HG03354 (cell line): Measurements from ENCODE around the gene TRIM26.
A peak's percentile ranks its signal among the peaks of the same experiment; 100 is the strongest.
"Not testable (repeated sequence)": the region's sequence is repeated elsewhere in the genome, so short reads cannot be mapped to it uniquely, and the experiment has no call there.

Experiments used
- ATAC-seq: cut with Tn5 transposase; IDR thresholded peaks from one replicate; pipeline ENCODE4 v1.9.1; 2021; ENCODE audit warnings: mild to moderate bottlenecking; ENCODE audit not compliant: unreplicated experiment, poor library complexity, severe bottlenecking

The TRIM26 gene

DNA sequence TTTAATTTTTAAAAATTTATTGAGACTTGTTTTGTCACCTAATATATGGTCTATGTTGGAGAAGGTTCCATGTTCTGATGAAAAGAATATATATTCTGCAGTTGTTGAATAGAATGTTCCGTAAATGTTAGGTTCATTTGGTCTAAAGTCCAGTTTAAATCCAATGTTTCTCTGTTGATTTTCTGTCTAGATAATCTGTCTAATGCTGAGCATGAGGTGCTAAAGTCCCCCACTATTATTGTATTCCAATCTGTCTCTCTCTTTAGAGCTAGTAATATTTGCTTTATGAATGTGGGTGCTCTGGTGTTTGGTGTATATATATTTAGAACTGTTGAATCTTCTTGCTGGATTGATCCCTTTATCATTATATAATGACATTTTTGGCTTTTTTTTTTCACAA is 34.4 kb downstream of the TRIM26 start:
- ATAC-seq: no peak

DNA sequence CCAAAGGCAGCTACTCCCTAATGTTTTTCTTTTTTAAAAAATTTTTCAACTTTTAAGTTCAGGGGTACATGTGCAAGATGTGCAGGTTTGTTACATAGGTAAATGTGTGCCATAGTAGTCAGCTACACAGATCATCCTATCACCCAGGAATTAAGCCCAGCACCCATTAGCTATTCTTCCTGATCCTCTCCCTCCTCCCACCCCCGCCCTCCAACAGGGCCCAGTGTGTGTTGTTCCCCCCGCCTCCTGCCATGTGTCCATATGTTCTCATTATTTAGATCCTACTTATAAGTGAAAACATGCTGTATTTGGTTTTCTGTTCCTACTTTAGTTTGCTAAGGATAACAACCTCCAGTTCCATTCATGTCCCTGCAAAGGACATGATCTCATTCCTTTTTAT is 37.4 kb downstream of the TRIM26 start:
- ATAC-seq: no peak

DNA sequence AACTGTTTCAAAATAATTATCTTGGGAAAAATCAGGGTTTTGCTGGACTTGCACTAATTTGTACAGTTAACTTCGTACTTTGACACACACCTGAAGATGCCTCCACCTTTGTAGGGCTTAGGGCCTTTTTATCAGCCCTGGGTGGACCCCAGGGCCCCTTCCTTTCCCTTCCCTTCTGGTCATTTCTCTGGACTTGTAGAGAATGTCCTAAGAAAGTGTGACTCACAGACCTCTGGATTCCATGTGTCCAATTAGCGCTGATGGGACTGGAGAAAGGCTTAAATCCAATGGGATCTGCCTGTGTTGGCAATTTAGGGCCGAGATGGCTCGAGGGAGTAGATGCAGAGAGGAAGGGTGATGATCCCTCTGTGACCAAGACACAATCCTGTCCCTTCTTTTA is 40.5 kb downstream of the TRIM26 start:
- no peak for ATAC-seq

DNA sequence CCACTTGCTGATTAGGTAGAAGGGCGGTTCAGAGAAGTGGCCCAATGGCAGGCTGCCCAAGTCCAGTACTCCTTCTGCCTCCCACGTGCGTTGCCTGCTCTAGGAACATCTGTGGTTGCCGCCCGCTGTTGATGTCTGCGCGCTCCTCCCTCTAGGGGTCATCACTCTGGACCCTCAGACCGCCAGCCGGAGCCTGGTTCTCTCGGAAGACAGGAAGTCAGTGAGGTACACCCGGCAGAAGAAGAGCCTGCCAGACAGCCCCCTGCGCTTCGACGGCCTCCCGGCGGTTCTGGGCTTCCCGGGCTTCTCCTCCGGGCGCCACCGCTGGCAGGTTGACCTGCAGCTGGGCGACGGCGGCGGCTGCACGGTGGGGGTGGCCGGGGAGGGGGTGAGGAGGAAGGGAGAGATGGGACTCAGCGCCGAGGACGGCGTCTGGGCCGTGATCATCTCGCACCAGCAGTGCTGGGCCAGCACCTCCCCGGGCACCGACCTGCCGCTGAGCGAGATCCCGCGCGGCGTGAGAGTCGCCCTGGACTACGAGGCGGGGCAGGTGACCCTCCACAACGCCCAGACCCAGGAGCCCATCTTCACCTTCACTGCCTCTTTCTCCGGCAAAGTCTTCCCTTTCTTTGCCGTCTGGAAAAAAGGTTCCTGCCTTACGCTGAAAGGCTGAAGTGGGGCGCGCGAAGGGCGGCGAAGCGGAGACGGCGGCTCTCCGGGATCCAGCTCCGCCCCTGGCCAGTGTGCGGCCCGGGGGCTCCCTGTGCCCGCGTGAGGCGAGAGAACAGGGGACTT is 41.3 kb downstream of the TRIM26 start:
- ATAC-seq: no peak

GRCh38 chr6:30169658-30170614 is 43.3 kb downstream of the TRIM26 start:
- ATAC-seq: peak; percentile 59

DNA sequence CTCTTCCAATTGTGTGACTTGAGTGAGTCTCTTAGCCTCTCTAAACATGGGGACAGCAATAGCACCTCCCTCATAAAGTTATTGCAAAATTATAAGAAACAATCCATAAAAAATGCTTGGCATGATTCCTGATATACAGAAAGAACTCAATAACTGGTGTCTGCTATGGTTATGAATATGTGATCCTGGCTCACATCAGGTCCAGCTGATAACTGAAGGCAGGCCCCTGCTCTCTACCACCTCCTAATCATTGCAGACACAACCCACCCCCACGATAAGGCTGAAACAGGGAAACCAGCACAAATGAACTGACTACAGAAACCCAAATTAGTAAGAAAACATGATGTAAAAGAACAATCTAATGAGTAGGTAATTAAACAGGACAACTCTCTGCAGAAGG is 44.5 kb downstream of the TRIM26 start:
- no peak for ATAC-seq

DNA sequence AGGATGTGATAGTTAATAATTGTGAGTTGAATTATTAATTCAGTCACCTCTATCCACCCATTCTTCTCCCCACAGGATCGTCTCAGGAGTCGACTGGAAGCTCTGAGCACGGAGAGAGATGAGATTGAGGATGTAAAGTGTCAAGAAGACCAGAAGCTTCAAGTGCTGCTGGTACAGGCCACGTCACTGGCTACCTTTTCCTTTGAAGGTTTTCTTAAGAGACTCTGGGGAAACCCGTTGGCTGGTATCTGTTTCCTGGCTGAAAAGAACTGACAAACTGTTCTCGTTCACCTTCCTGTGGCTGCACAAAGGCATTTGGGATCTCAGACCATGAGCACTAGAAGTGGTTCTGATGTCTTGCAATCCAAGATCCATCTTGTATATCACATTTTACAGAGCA is 46.1 kb downstream of the TRIM26 start:
- no peak for ATAC-seq

- not testable (repeated sequence) for ATAC-seq
These were observed 48.0 kb downstream of the TRIM26 start for GRCh38 chr6:30165238-30165637.

- no peak for ATAC-seq
These were observed 48.5 kb downstream of the TRIM26 start for GRCh38 chr6:30164714-30165113.

- ATAC-seq: no peak
These were observed 49.1 kb downstream of the TRIM26 start for GRCh38 chr6:30163918-30164654.

GRCh38 chr6:30163090-30163917 is 49.9 kb downstream of the TRIM26 start, which contains the start of gene TRIM15:
Gene TRIM15, plus strand, starts transcription at chr6:30163546. Its CDS starts 139 bp downstream, at chr6:30163685.
- no peak for ATAC-seq

- ATAC-seq: no peak
These were observed 50.7 kb downstream of the TRIM26 start for GRCh38 chr6:30162265-30163089.

- no peak for ATAC-seq
These were observed 52.2 kb downstream of the TRIM26 start, which contains the start of gene TRIM10 for GRCh38 chr6:30160785-30161531. Gene TRIM10, minus strand, starts transcription at chr6:30161211. Its CDS starts 353 bp downstream, at chr6:30160858.

DNA sequence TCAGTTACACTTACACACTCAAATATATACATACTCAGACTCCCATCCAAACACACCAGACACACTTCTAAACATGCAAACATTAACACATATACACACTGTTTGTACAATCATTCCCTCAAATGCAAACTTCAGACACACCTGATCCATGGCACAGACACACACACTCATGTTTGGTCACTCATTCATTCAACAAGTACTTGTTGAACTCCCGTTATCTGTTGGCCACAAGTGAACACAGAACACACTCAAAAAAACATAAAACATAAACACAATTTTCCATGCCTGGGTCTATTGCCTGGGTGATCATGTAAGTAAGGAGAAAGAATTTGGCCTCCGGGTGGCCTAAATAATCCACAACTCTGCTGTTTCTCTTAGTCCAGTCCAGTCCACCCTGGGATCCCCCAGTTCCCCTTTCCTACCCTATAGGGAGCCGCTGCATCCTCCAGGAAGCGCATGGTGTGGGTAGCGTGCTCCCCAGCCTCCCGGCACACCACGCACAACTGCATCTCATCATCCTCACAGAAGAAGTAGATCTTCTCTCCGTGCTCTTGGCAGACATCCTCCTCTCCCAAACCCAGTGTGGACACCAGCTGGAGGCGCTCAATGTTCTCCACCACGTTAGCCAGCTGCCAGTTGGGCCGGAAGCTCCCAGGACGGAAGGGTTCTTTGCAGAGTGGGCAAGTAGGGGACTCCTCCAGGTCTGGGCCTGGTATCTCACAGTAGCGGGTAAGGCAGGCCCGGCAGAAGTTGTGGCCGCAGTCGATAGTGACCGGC is 53.0 kb downstream of the TRIM26 start:
- no peak for ATAC-seq

GRCh38 chr6:30158475-30159040 is 54.6 kb downstream of the TRIM26 start:
- ATAC-seq: no peak

- no peak for ATAC-seq
These were observed 55.2 kb downstream of the TRIM26 start for GRCh38 chr6:30157999-30158398.

- ATAC-seq: no peak
These were observed 55.6 kb downstream of the TRIM26 start for GRCh38 chr6:30157581-30157980.
